ENCODE results near the gene CEBPE.

Gene CEBPE

GRCh38 chr14:23142826-23143225, 23.8 kb upstream of the CEBPE start:
- no peak for DNase-seq

GRCh38 chr14:23141706-23142444, 22.8 kb upstream of the CEBPE start:
- DNase-seq = no peak

GRCh38 chr14:23140371-23140770, 21.3 kb upstream of the CEBPE start:
- no peak for DNase-seq

GRCh38 chr14:23139874-23140273, 20.8 kb upstream of the CEBPE start:
- DNase-seq = no peak

- no peak for DNase-seq
Observed at GRCh38 chr14:23137813-23138535, 18.9 kb upstream of the CEBPE start.

- DNase-seq = no peak
Observed at GRCh38 chr14:23137192-23137812, 18.2 kb upstream of the CEBPE start.

GRCh38 chr14:23136566-23137133, 17.6 kb upstream of the CEBPE start:
- no peak for DNase-seq

- DNase-seq = no peak
Observed at GRCh38 chr14:23132970-23133369, 13.9 kb upstream of the CEBPE start.

- DNase-seq = no peak
Observed at GRCh38 chr14:23131482-23131881, 12.4 kb upstream of the CEBPE start.

- DNase-seq = no peak
Observed at GRCh38 chr14:23130871-23131270, 11.8 kb upstream of the CEBPE start.

- no peak for DNase-seq
Observed at GRCh38 chr14:23129759-23130316, 10.8 kb upstream of the CEBPE start.

GRCh38 chr14:23128969-23129758, 10.1 kb upstream of the CEBPE start:
- no peak for DNase-seq

- DNase-seq = no peak
Observed at GRCh38 chr14:23127861-23128260, 8.8 kb upstream of the CEBPE start.

GRCh38 chr14:23126548-23127278, 7.7 kb upstream of the CEBPE start:
- DNase-seq = no peak

GRCh38 chr14:23125933-23126524, 7.0 kb upstream of the CEBPE start:
- no peak for DNase-seq

GRCh38 chr14:23125011-23125410, 6.0 kb upstream of the CEBPE start:
- DNase-seq = no peak

- DNase-seq = no peak
Observed at GRCh38 chr14:23124337-23124954, 5.4 kb upstream of the CEBPE start.

- DNase-seq = no peak
Observed at GRCh38 chr14:23123419-23123818, 4.4 kb upstream of the CEBPE start.

- DNase-seq = no peak
Observed at GRCh38 chr14:23122086-23122485, 3.0 kb upstream of the CEBPE start.

- no peak for DNase-seq
Observed at GRCh38 chr14:23121361-23121771, 2.3 kb upstream of the CEBPE start.
